GM11168 (cell line): ENCODE measurements around the gene BLVRA.
"Not testable (repeated sequence)": the region's sequence is repeated elsewhere in the genome, so short reads cannot be mapped to it uniquely, and the experiment has no call there.

Experiments used
- in situ Hi-C: fragments of 300-500 bp; cut with MboI; formaldehyde crosslinking; loops from one replicate; pipeline ENCODE4 v1.12.0; 2022; ENCODE audit warnings: low sequenced_read_pairs; ENCODE audit not compliant: unreplicated experiment

Gene BLVRA, protein sequence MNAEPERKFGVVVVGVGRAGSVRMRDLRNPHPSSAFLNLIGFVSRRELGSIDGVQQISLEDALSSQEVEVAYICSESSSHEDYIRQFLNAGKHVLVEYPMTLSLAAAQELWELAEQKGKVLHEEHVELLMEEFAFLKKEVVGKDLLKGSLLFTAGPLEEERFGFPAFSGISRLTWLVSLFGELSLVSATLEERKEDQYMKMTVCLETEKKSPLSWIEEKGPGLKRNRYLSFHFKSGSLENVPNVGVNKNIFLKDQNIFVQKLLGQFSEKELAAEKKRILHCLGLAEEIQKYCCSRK

DNA sequence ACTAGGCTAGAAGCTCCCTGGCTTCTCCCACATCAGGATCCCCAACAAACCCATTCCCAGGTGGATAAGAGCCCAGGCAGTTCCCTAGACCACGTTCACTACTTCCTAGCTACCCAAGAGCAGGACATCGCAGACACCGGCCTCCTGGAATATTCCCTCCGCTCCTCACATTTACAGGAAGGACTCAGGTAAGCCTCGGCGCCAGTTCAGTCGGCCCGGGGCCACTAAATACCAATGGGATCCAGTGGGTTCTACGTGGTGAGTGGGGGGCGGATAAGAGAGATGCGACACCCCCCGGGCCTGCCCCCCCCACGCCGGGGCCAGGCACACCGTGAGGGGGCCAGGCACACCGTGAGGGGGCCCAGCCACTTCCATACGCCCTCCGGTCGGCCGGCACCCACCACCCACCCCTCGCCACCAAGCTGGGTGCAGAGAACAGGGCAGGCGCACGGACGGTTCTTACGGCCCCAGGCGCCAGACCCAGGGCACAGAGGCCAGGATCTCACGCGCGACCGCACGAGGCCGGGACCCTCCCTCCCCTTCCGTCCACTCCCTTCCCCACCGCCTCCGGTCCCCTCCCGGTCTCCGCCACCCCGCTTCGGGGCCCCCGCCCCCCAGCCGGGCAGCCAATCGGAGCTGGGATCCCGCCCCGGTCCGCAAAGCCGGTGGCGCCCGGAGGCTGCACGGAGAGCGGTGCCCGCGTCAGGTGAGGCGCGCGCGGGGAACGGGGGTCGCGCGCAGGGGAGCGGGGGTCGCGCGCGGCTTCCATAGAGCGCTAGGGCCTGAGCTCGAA lies at the start of gene BLVRA:
Gene BLVRA (plus strand): TSS at position 652 of the 793 bp plus-strand sequence. CDS start 12,479 bp downstream, outside the sequence.
- in situ Hi-C loops, result no loop called here

DNA sequence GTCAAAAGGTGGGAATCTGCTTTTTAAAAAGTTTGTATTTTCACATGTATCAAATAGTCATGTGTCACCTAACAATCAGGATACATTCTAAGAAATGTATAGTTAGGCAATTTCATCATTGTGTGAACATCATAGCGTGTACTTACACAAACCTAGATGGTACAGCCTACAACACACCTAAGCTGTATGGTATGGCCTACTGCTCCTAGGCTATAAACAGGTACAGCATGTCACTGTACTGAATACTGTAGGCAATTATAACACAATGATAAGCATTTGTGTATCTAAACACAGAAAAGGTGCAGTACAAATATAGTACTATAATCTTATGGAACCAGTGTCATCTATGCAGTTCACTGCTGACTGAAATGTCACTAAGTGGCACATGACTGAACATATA lies 47.0 kb upstream of the BLVRA start:
- in situ Hi-C loops, result loop anchor here (25.0 kb wide), 1 partner anchor 774 kb away; the partner anchor contains the start of genes MRPL32 and PSMA2

DNA sequence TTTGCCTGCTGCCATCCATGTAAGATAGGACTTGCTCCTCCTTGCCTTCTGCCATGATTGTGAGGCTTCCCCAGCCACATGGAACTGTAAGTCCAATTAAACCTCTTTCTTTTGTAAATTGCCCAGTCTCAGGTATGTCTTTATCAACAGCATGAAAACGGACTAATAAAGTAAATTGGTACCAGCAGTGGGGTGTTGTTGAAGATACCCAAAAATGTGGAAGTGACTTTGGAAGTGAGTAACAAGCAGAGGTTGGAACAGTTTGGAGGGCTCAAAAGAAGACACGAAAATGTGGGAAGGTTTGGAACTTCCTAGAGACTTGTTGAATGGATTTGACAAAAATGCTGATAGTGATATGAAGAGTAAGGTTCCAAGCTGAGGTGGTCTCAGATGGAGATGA lies 42.5 kb upstream of the BLVRA start:
- in situ Hi-C loops, result loop anchor here (25.0 kb wide), 1 partner anchor 779 kb away; the partner anchor contains the start of genes MRPL32 and PSMA2

DNA sequence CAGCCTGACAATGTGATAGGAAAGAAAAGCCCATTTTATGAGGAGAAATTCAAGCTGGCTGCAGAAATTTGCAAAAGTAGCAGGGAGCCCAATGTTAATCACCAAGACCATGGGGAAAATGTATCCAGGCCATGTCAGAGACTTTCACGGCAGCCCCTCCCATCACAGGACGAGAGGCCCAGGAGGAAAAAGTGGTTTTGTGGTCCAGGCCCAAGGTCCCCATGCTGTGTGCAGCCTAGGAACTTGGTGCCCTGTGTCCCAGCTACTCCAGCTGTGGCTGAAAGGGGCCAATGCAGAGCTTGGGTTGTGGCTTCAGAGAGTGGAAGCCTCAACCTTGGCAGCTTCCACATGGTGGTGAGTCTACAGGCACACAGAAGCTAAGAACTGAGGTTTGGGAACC lies 41.9 kb upstream of the BLVRA start:
- in situ Hi-C loops, result loop anchor here (25.0 kb wide), 1 partner anchor 779 kb away; the partner anchor contains the start of genes MRPL32 and PSMA2

DNA sequence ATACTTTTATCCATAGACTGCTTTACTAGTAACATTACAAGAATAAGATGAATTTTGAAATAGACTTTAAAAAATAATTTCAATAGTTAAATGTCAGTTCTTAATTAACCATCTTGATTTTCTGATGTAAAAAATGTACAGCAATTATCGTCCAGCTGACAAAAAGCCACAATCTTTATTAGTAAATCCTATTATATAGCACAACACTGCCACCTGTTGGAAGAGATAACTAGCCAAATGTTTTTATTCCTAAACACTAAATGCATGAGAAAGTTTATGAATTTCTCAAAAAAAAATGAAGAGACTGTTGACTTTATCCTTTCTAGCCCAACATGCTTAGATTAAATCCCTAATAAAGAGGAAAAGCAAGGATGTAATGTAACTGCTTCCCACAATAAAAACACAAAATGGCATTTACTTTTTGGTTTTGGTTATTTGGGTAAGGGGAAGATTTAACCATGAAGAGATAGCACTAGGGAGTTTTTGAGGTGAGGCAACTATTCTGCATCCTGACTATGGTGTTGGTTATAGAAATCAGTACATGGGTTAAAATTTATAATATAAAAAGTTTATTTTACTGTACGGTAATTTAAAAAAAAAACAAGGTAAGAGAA lies 37.2 kb upstream of the BLVRA start:
- in situ Hi-C loops, result loop anchor here (25.0 kb wide), 1 partner anchor 784 kb away; the partner anchor contains the start of genes MRPL32 and PSMA2

DNA sequence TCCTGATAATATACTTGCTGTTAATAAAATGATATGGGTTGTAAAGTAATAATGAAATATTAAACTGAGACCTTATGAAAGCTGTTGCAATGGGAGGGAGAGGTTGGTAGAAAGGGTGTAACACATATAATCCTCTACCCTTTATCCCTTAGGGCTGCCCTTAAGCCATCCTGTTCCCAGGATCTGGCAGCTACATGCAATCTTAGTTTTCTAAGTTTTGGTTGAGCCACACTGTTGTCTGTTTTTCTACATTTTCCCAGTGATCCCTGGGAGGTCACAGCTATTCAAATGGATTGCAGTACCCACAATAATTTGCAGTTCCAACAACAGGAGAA lies 35.5 kb upstream of the BLVRA start:
- in situ Hi-C loops, result loop anchor here (25.0 kb wide), 1 partner anchor 786 kb away; the partner anchor contains the start of genes MRPL32 and PSMA2

DNA sequence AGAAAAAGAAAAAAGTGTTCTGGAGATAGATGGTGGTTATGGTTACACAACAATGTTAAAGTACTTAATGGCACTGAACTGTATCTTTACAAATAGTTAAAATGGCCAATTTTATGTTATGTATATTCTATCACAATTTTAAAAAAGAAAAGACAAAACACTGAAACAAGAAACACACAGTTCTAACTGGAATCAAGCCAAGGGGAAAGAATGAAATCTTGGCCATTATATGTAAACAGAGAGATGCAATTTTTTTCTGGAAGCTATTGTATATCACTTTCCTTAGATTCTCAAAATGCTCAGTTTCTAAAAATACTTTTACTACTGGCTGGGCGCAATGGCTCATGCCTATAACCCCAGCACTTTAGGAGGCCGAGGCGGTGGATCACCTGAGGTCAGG lies 33.2 kb upstream of the BLVRA start:
- in situ Hi-C loops, result loop anchor here (5.0 kb wide), 1 partner anchor 117 kb away; no protein-coding TSS in a partner anchor

DNA sequence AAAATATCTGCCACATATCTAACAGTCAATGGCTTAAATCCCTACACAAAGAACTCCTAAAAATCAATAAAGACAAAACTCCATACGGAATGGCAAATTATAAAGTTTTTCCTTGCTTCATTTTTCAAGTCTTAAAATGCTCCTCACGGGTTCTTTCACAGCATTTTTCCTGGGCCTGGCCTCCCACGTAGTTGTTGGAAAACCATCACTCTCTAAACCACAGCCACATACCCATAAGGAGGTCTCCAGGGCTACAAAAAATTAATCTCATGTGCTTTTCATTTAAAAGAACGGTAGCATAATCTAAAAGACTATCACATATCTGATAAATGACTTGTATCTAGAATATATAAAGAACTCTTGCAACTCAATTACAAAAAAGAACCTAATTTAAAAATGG lies 32.0 kb upstream of the BLVRA start:
- in situ Hi-C loops, result loop anchor here (5.0 kb wide), 1 partner anchor 116 kb away; no protein-coding TSS in a partner anchor

DNA sequence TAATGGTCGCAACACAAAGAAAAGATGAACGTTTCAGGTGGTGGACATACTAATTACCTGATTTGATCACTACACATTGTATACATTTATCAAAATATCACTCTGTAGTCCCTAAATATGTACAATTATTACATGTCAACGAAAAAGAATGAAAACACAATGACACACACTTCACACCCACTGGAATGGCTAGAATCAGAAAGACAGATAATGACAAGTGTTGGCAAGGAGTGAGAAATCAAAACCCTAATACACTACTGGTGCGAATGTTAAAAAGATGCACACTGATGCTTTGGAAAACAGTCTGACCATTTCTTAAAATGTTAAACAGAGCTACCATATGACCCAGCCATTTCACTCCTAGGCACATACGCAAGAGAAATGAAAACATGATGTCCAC lies 31.5 kb upstream of the BLVRA start:
- in situ Hi-C loops, result loop anchor here (5.0 kb wide), 1 partner anchor 115 kb away; no protein-coding TSS in a partner anchor

DNA sequence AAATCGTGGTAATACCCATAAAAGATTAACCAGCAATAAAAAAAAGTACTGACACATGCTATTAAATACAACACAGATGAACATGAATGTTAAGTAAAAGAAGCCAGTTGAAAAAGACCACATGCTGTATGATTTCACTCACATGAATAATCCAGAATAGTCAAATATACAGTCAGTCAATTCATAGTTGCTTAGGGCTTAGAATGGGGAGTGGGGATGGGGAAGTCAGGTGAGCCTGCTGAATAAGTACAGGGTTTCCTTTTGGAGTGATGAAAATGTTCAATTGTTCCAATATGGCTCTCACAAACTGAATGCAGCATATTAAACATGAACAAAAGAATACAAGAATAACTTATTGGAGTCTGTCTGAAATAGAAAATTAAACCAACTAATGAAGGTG lies 31.0 kb upstream of the BLVRA start:
- in situ Hi-C loops, result loop anchor here (5.0 kb wide), 1 partner anchor 115 kb away; no protein-coding TSS in a partner anchor

DNA sequence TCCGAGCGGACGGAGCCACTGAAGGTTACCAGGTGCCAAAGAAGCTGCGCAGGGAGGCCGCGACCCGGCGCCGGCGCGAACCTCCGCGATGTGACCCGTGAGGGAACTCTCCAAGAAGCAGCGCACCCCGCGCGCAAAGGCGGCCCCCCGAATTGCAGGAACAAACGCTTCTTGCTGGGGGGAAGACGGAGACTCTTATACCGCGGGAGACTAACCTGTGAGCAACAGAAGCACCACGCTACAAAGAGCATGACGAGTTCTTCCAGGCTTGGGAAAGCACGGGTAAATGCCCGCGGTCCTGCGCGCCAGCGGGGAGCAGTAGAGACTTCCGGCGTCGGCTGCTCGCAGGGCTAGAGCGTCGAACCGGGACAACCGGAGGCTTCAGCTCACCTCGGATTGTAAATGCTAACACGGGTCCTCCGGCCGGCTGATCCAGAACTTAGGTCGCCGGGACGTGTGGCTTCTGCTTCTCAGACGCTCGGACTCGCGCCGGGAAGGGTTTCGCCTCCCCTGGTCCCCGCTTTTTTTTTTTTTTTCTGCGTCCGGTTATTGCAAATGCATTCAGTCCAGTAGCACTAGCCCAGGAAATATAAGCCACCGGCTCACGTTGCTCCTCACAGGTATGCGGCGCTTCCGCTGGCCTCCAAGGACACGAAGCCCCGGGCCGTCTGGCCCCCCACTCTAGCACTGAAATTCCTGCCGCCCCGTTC lies 29.1 kb upstream of the BLVRA start, which contains the start of gene COA1:
Gene COA1 (minus strand): TSS at position 310 of the 710 bp plus-strand sequence. CDS start 80,909 bp downstream, outside the sequence.
- in situ Hi-C loops, result loop anchor here (5.0 kb wide), 1 partner anchor 113 kb away; no protein-coding TSS in a partner anchor

DNA sequence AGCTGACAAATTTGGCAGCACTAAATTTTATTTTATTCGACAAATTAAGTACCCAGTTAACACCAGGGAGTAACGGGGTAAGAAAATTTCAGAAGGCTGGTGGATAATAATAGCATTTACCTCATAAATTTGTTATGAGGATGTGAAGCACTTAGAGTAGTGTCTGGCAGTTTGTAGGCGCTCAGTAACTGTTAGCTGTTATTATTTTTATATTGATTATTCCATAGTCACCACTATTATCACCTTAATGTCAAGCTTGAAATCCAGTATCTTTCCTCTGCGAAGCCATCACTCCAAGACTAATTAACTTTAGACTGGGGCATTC lies 28.6 kb upstream of the BLVRA start:
- in situ Hi-C loops, result loop anchor here (5.0 kb wide), 1 partner anchor 112 kb away; no protein-coding TSS in a partner anchor

DNA sequence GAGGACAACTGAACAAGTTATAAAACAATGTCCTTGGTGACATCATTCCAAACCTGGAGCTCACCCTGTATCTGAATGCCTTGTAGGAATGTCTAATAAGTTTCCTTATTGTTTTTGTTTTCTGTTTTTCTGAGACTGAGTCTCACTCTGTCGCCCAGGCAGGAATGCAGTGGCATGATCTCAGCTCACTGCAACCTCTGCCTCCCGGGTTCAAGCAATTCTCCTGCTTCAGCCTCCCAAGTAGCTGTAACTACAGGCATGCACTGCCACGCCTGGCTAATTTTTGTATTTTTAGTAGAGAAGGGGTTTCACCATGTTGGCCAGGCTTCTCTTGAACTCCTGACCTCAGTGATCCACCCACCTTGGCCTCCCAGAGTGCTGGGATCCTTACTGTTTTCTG lies 27.0 kb upstream of the BLVRA start:
- in situ Hi-C loops, result not testable (repeated sequence)

DNA sequence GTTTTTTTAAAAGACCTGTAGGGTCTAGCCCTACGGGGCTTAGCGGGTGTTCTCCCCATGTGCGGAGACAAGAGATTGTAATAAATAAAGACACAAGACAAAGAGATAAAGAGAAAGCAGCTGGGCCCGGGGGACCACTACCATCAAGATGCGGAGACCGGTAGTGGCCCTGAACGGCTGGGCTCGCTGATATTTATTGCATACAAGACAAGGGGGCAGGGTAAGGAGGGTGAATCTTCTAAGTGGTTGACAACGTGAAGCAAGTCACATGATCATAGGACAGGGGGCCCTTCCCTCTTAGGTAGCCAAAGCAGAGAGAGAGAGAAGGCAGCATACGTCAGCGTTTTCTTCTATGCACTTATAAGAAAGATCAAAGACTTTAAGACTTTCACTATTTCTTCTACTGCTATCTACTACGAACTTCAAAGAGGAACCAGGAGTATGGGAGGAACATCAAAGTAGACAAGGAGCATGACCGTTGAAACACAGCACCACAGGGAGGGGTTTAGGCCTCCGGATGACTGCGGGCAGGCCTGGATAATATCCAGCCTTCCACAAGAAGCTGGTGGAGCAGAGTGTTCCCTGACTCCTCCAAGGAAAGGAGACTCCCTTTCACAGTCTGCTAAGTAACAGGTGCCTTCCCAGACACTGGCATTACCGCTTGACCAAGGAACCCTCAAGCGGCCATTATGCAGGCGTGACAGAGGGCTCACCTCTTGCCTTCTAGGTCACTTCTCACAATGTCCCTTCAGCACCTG lies 23.7 kb upstream of the BLVRA start:
- in situ Hi-C loops, result not testable (repeated sequence)

DNA sequence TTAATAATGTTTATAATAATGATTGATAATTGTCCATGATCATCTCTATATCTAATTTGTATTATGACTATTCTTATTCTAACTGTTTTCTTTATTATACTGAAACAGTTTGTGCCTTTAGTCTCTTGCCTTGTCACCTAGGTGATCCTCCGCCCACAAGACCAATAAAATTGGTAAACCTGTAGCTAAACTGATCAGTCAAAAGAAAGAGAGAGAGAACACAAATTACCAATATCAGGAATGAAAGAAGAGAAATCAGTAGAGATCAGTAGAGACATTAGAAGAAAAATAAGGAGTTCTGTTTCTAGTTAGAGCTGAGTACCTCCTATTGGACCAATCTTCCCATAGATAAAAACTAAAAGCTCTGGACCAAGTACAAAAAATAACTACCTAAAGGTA lies 23.1 kb upstream of the BLVRA start:
- in situ Hi-C loops, result no loop called here

DNA sequence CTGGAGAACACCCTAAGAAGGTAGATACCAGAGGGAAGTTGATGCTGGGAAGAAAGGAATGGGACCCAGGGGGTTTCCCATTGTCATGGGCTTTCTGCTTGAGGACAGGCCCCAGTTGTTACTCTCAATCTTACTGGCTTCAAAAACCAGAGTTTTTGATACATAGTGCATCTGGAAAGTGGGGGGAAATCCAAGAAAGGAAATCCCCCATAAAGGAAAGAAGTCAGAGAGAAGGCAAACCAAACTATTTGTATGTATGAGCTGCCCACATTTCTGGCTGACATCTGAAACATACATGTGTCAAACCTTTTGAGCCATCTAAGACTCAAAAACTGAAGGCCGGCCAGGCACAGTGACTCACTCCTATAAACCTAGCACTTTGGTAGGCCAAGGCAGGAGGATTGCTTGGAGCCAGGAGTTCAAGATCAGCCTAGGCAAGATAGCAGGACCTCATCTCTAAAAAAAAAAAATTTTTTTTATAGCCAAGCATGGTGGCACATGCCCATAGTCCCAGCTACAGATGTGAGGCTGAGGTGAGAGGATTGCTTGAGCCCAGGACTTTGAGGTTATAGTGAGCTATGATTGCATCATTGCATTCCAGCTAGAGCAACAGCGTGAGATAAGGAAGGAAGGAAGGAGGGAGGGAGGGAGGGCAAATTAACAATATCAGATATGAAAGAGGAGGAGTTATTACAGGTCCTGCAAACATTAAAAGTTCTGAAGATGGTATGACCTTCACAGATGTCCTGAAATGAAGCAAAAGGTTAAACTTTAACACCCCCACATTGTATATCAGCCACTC lies 22.5 kb upstream of the BLVRA start:
- in situ Hi-C loops, result no loop called here

DNA sequence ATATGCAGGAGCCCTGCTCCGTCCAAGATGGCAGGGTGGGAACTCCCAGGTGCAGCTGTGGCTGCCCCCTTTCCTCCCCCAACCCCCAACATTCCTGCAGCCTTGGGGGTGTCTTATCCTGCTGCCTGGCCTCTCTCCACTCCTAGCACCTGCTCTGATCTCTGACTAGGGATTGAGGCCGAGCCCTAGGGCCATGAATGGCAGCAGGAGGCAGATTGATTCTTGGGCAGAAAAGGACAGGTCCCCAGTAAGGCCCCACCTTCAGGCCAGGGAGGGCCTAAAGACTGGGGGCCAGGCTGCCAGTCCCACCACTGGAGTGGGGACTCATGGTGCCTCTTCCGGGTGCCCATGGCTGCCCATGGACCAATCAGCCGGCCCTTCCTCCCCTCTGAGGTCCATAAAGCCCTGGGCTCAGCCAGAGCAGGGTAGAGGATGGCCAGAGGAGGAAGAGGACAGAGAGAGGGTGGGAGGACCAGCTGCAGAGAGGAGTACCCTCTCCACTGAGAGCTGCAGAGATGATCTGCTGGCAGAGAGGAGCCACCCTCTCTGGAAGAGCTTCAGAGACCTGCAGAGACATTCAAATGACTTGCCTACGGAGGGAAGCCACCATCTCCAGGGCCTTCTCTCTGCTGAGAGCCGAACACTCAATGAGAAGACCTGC lies 20.9 kb upstream of the BLVRA start:
- in situ Hi-C loops, result no loop called here

DNA sequence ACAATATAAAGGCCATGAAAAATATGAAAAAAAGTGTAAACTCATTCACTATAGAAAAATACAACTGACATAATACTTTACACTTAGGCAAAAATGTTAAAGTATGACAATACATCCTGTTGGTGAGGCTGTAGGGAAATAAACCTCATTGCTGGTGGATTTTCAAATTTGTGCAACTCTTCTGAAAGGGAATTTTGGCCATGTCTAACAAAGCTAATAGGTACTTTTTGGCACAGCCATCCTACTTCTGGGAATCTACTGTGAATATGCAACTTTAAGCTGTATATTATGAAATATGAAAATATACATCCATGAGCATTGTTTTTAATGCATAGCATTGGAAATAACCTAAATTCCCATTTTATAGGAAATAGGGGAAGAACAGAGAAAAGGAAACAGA lies 15.8 kb upstream of the BLVRA start:
- in situ Hi-C loops, result no loop called here
